Mesenchymal stem cell (in vitro differentiated cells and primary cell): ENCODE data around the gene ABTB2.

Experiments used
- DNase-seq: peaks from one replicate; pipeline ENCODE4 v3.0.0-alpha.2; 2013
- H2AFZ ChIP-seq: one replicate; pipeline ENCODE4 v1.6.1; 2013; ENCODE audit warnings: low read depth, mild to moderate bottlenecking, control low read depth, inconsistent platforms, low read length, moderate library complexity
- H2AK5ac ChIP-seq: 2 replicates; pipeline ENCODE4 v1.6.1; 2013; ENCODE audit warnings: low read length, moderate library complexity, mild to moderate bottlenecking, inconsistent platforms; ENCODE audit not compliant: severe bottlenecking
- H2BK120ac ChIP-seq: one replicate; pipeline ENCODE4 v1.6.1; 2013; ENCODE audit warnings: low read depth, mild to moderate bottlenecking, inconsistent platforms, low read length, moderate library complexity
- H2BK12ac ChIP-seq, 2 experiments: one replicate each; pipeline ENCODE4 v1.6.1; 2013; ENCODE audit warnings: inconsistent platforms in 2 of 2, low read length in 2 of 2, mild to moderate bottlenecking in 2 of 2, moderate library complexity in 2 of 2, control low read depth in 1 of 2
- H2BK15ac ChIP-seq: one replicate; pipeline ENCODE4 v1.6.1; 2013; ENCODE audit warnings: mild to moderate bottlenecking, low read depth, inconsistent platforms; ENCODE audit not compliant: poor library complexity, severe bottlenecking
- H2BK5ac ChIP-seq: 2 replicates; pipeline ENCODE4 v1.6.1; 2013; ENCODE audit warnings: low read depth, mild to moderate bottlenecking, low read length, control low read depth, inconsistent platforms; ENCODE audit not compliant: poor library complexity, severe bottlenecking
- H3K14ac ChIP-seq, 2 experiments: one replicate each; pipeline ENCODE4 v1.6.1; 2013; ENCODE audit warnings: inconsistent platforms in 2 of 2, low read length in 2 of 2, control low read depth in 1 of 2, mild to moderate bottlenecking in 1 of 2, moderate library complexity in 1 of 2
- H3K18ac ChIP-seq, 2 experiments: one replicate each; pipeline ENCODE4 v1.6.1; 2013; ENCODE audit warnings: inconsistent platforms in 2 of 2, low read length in 2 of 2, control low read depth in 1 of 2, low read depth in 1 of 2, mild to moderate bottlenecking in 1 of 2
- H3K23ac ChIP-seq, 2 experiments: one replicate each; pipeline ENCODE4 v1.6.1; 2013; ENCODE audit warnings: inconsistent platforms in 2 of 2, low read length in 2 of 2, mild to moderate bottlenecking in 2 of 2, moderate library complexity in 2 of 2, control low read depth in 1 of 2
- H3K27ac ChIP-seq: 2 replicates; pipeline ENCODE4 v1.5.1; 2013; ENCODE audit warnings: mild to moderate bottlenecking, moderate library complexity, low read length, control low read depth, inconsistent platforms; ENCODE audit not compliant: poor library complexity, severe bottlenecking
- H3K27me3 ChIP-seq, 2 experiments: 2 replicates each; pipeline versions ENCODE4 v1.6.1 to v1.7.0; 2013; ENCODE audit warnings: low read length in 2 of 2, mild to moderate bottlenecking in 2 of 2, moderate library complexity in 2 of 2, control low read depth in 1 of 2, inconsistent platforms in 1 of 2; ENCODE audit not compliant: control insufficient read depth in 1 of 2, insufficient read depth in 1 of 2
- H3K36me3 ChIP-seq, 2 experiments: 2 replicates each; pipeline versions ENCODE4 v1.6.1 to v1.7.0; 2013; ENCODE audit warnings: low read length in 2 of 2, control low read depth in 1 of 2, inconsistent platforms in 1 of 2, low read depth in 1 of 2, mild to moderate bottlenecking in 1 of 2; ENCODE audit not compliant: insufficient read depth in 2 of 2, control insufficient read depth in 1 of 2
- H3K4ac ChIP-seq, 2 experiments: one replicate each; pipeline ENCODE4 v1.6.1; 2013; ENCODE audit warnings: inconsistent platforms in 2 of 2, low read length in 2 of 2, mild to moderate bottlenecking in 2 of 2, moderate library complexity in 2 of 2, control low read depth in 1 of 2, low read depth in 1 of 2
- H3K4me1 ChIP-seq: 2 replicates; pipeline ENCODE4 v1.6.1; 2013; ENCODE audit warnings: low read depth, low read length, control low read depth; ENCODE audit not compliant: control insufficient read depth, insufficient read depth
- H3K4me2 ChIP-seq: 2 replicates; pipeline ENCODE4 v1.6.1; 2013; ENCODE audit warnings: low read length, mild to moderate bottlenecking, inconsistent platforms; ENCODE audit not compliant: poor library complexity, severe bottlenecking
- H3K4me3 ChIP-seq, 2 experiments: 2 replicates each; pipeline versions ENCODE4 v1.5.1 to v1.7.0; 2013; ENCODE audit warnings: low read length in 2 of 2, mild to moderate bottlenecking in 2 of 2, control low read depth in 1 of 2, low read depth in 1 of 2; ENCODE audit not compliant: insufficient read depth in 1 of 2
- H3K79me1 ChIP-seq: replicated peaks from 2 replicates; pipeline ENCODE4 v1.6.1; 2013; ENCODE audit warnings: mild to moderate bottlenecking, control low read depth, low read length, inconsistent platforms; ENCODE audit not compliant: poor library complexity, severe bottlenecking
- H3K9ac ChIP-seq: 2 replicates; pipeline ENCODE4 v1.7.0; 2013; ENCODE audit warnings: mild to moderate bottlenecking, low read length, moderate library complexity
- H3K9me3 ChIP-seq: 2 replicates; pipeline ENCODE4 v1.7.0; 2013; ENCODE audit warnings: mild to moderate bottlenecking, low read length; ENCODE audit not compliant: control insufficient read depth
- H4K8ac ChIP-seq: one replicate; pipeline ENCODE4 v1.6.1; 2013; ENCODE audit warnings: inconsistent platforms, mild to moderate bottlenecking, low read length, moderate library complexity
- H4K91ac ChIP-seq: one replicate; pipeline ENCODE4 v1.6.1; 2013; ENCODE audit warnings: mild to moderate bottlenecking, low read length, inconsistent platforms
- WGBS: methylation state at CpG from one replicate; pipeline ENCODE4 v1.1.7; 2013; ENCODE audit warnings: mixed read lengths; 5-methylcytosine and 5-hydroxymethylcytosine counted together

Gene ABTB2

GRCh38 chr11:34145073-34145472, 212.7 kb downstream of the ABTB2 start:
- Histone ChIP-seq H3K27me3 (no peaks in the 10 kb centered on the region), H3K27ac (no peak overlapping the region), H3K9ac (no peak overlapping the region), H2AFZ (no peak overlapping the region), H3K79me1 (peaks cover 18% of the 10 kb centered on the region), H3K18ac (no peak overlapping the region), H2BK120ac (no peak overlapping the region), H4K91ac (no peak overlapping the region), H3K4me2 (no peak overlapping the region), H3K4me1 (no peaks in the 10 kb centered on the region), H3K36me3 (peaks cover 86 to 98% of the 10 kb centered on the region in 2 experiments), H4K8ac (no peak overlapping the region), H3K4me3 (no peak overlapping the region), H2AK5ac (no peak overlapping the region), H2BK5ac (no peak overlapping the region), H2BK15ac (no peak overlapping the region), H3K9me3 (no peaks in the 10 kb centered on the region), H3K4ac (no peak overlapping the region), H2BK12ac (no peak overlapping the region), H3K23ac (no peak overlapping the region), H3K14ac (no peak overlapping the region)
- no peak for DNase-seq
- 97% methylated on average over 5 of the region's 5 CpGs for WGBS

- Histone ChIP-seq H3K9ac (no peak overlapping the region), H3K18ac (no peak overlapping the region), H2BK5ac (no peak overlapping the region), H3K27ac (no peak overlapping the region), H3K4me2 (no peak overlapping the region), H3K4me3 (no peak overlapping the region), H4K91ac (no peak overlapping the region), H2AK5ac (no peak overlapping the region), H3K4ac (no peak overlapping the region), H2BK120ac (no peak overlapping the region), H3K4me1 (no peaks in the 10 kb centered on the region), H3K79me1 (peaks cover 13% of the 10 kb centered on the region), H3K27me3 (no peaks in the 10 kb centered on the region), H2AFZ (no peak overlapping the region), H4K8ac (no peak overlapping the region), H3K9me3 (no peaks in the 10 kb centered on the region), H3K23ac (no peak overlapping the region), H3K36me3 (peaks cover 83 to 100% of the 10 kb centered on the region in 2 experiments), H3K14ac (no peak overlapping the region), H2BK15ac (no peak overlapping the region), H2BK12ac (no peak overlapping the region)
- no peak for DNase-seq
- 63% methylated on average over 2 of the region's 2 CpGs for WGBS
Measured at GRCh38 chr11:34143048-34143447, 214.8 kb downstream of the ABTB2 start.

- H3K9ac ChIP-seq = no peak overlapping the region
- H3K9me3 ChIP-seq = no peaks in the 10 kb centered on the region
- no peak overlapping the region for H4K8ac ChIP-seq
- no peak overlapping the region for H2AFZ ChIP-seq
- no peak overlapping the region for H3K23ac ChIP-seq
- no peaks in the 10 kb centered on the region for H3K27me3 ChIP-seq
- H3K27ac ChIP-seq = no peak overlapping the region
- 99% methylated on average over 11 of the region's 11 CpGs for WGBS
- no peak overlapping the region for H3K14ac ChIP-seq
- H3K4me2 ChIP-seq = no peak overlapping the region
- H2BK15ac ChIP-seq = no peak overlapping the region
- no peak overlapping the region for H2AK5ac ChIP-seq
- H3K18ac ChIP-seq = no peak overlapping the region
- peaks cover 81 to 100% of the 10 kb centered on the region in 2 experiments for H3K36me3 ChIP-seq
- no peak for DNase-seq
- no peak overlapping the region for H4K91ac ChIP-seq
- no peak overlapping the region for H2BK120ac ChIP-seq
- H3K4ac ChIP-seq = no peak overlapping the region
- no peak overlapping the region for H2BK5ac ChIP-seq
- no peak overlapping the region for H3K4me3 ChIP-seq
- no peaks in the 10 kb centered on the region for H3K4me1 ChIP-seq
- H2BK12ac ChIP-seq = no peak overlapping the region
- H3K79me1 ChIP-seq = peaks cover 13% of the 10 kb centered on the region
Measured at GRCh38 chr11:34140149-34140548, 217.7 kb downstream of the ABTB2 start.

GRCh38 chr11:34139346-34139745, 218.5 kb downstream of the ABTB2 start:
- no peak overlapping the region for H3K9ac ChIP-seq
- no peak overlapping the region for H2BK5ac ChIP-seq
- no peak overlapping the region for H3K4ac ChIP-seq
- H3K4me1 ChIP-seq = no peaks in the 10 kb centered on the region
- no peak overlapping the region for H4K8ac ChIP-seq
- H2AFZ ChIP-seq = no peak overlapping the region
- H2BK12ac ChIP-seq = no peak overlapping the region
- H3K18ac ChIP-seq = no peak overlapping the region
- WGBS = 97% methylated on average over 6 of the region's 7 CpGs
- no peak overlapping the region for H3K4me3 ChIP-seq
- H2BK120ac ChIP-seq = no peak overlapping the region
- H4K91ac ChIP-seq = no peak overlapping the region
- no peaks in the 10 kb centered on the region for H3K9me3 ChIP-seq
- no peak overlapping the region for H3K4me2 ChIP-seq
- no peak overlapping the region for H3K23ac ChIP-seq
- H3K36me3 ChIP-seq = peaks cover 82 to 100% of the 10 kb centered on the region in 2 experiments
- no peak overlapping the region for H3K14ac ChIP-seq
- no peak overlapping the region for H2AK5ac ChIP-seq
- H3K79me1 ChIP-seq = peaks cover 11% of the 10 kb centered on the region
- H2BK15ac ChIP-seq = no peak overlapping the region
- DNase-seq = no peak
- H3K27ac ChIP-seq = no peak overlapping the region
- H3K27me3 ChIP-seq = no peaks in the 10 kb centered on the region
